HK-2 (cell line): ENCODE measurements around the gene COL13A1.

Source experiments
- DNase-seq: peaks from one replicate; pipeline ENCODE4 v3.0.0-alpha.2; 2018; ENCODE audit not compliant: unreplicated experiment

COL13A1 gene

GRCh38 chr10:69819716-69820506 is 18.2 kb downstream of the COL13A1 start:
- DNase-seq: no peak

- no peak for DNase-seq
These were observed 19.1 kb downstream of the COL13A1 start for GRCh38 chr10:69820817-69821216.

DNA sequence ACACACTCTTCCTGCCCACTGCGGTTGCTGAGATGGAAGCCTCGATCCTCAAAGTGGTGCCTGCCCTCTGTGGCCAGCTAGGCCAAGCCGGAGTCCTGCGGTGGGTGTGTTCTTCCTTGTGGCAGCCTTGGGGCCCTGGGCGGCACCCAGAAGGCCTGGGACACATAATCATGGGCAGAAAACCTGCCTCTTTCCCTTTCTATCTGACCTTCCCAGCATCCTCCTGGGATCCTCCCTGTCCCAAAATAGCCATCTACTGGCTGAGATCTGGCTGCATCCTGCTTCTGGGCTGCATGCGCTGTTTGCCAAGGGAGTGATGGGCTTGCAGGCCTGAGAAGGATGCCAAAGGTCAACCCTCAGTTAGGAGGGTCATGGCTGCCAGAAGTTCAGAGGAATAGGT is 23.9 kb downstream of the COL13A1 start:
- no peak for DNase-seq

GRCh38 chr10:69826094-69826493 is 24.4 kb downstream of the COL13A1 start:
- no peak for DNase-seq

DNA sequence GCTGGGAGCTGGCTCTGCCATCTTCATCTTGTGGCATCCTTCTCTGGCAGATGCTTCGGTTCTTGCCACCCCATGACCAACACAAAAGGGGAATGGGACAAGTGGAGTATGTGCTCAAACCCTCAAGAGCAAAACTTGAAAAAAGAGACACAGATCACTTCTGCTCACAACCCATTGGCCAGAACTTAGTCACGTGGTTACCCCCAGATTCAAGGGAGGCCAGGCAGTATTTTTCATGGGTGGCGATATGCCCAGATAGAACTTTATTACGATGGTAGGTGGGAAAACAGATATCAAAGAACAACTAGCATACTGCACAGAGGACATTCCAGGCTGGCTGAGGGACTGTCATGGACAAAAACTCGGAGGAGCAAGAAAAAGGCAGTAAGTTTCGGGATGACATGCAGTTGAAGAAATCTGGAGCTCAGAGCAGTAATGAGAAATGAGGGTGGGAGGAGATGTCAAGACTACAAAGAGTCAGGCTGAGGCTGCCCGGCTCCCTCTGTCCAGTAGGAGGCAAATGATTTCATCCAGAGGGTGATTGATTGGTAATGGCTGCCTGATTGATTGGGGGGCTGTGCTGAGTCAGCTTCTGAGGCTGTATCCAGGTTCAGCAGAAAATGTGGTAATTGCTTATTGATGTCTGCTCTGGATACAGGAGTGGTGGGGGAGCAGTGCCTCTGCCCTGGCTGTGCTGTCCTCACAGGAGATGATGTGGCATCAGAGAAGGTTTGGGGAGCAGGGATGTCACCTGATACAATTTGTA is 25.3 kb downstream of the COL13A1 start:
- no peak for DNase-seq

DNA sequence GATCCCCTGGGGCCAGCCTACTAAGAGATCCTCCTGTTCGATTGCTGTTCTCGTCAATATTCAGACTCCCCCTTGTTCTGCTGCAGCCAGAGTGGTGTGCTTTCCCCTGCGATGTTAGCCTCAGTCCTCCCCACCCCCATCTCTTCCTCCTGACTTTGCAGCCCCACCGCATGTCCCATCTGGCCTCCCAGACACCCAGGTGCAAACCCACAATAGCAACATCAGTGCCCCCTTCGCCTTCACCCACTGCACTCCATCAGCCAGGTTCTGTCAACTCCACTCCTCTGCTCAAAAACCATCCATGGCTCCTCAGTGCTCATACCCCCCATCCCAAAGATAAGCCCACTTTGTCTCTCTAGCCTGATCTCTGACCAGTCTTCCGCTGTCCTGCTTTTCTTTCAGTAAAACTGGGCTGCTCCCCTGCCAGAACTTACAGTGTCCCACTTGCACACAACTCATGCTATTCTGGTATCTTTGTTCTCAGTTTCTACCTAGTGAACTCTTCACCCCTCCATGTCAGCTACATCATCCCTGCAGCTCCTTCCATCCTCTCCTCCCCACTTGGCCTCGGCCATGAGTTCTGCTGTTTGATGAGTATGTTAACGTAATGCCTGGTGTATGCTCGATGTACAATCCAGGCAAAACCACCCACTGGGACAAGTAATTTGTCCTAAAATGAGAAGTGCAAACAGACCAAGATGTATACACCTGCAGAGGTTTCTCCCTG is 26.6 kb downstream of the COL13A1 start:
- no peak for DNase-seq

DNA sequence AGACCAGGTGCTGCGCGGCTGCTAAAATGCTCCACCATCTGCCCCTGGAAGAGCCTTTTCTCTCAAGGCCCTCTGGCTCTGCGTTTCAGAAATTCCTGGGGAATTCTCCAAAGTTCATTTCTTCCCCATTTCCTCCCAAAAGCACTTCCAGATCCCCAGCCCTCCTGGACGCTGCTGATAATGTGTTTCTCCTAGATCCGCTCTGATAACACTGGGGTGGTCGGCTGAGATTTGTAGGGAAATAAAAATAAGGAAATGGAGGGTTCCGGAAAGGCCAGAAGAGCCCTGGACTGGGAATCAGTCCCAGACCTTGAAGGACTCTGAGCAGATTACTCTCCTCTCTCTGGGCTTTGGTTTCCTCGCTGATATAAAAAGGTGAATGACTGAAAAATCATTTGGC is 28.1 kb downstream of the COL13A1 start:
- no peak for DNase-seq

DNA sequence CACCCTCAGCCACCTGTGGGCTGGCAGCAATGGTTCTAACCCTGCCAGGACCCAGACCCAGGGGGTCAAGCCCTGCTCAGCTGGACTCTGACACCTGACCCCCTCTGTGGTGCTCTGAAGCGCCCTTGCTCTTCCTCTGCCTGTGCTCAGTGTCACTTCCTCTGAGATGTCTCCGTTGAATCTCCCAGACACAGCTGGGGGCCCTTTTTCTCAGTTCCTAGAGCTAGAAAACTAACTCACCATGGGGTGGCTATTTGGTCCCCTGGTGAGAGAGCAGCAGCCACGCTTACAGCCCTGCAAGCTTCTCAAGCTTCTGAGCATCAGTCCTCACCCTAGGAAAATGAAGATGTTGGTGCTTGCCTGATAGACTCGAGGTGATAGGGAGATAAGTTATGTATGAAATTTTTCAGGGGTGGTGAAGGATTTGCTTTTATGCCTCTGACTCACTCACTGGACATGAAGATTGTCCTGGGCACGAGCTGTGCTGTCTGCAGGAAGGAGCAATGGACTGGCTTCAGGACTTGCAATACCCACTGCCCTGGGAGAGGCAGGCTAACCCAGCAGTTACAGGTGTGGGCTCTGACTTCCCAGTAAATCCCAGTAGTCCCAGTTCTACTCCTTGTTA is 29.6 kb downstream of the COL13A1 start:
- no peak for DNase-seq

DNA sequence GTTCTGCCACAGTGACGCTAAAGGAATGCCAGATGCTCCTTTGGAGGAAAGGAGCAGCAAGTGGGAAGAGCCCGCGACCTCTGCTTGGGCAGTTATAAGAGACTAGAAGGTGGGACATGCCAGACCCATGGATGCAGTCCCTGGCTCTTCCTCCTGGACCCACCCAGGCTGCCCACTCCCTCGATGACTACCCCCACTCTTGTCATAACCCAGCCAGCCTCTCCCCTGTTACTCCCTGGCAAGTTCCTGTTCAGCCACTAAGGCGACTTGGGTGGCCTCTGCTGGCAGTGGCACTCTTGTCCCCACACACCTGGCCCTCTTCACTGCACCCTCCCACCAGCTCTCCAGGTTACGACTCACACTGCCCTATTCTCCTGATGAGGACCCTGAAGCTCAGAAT is 33.5 kb downstream of the COL13A1 start:
- no peak for DNase-seq

DNA sequence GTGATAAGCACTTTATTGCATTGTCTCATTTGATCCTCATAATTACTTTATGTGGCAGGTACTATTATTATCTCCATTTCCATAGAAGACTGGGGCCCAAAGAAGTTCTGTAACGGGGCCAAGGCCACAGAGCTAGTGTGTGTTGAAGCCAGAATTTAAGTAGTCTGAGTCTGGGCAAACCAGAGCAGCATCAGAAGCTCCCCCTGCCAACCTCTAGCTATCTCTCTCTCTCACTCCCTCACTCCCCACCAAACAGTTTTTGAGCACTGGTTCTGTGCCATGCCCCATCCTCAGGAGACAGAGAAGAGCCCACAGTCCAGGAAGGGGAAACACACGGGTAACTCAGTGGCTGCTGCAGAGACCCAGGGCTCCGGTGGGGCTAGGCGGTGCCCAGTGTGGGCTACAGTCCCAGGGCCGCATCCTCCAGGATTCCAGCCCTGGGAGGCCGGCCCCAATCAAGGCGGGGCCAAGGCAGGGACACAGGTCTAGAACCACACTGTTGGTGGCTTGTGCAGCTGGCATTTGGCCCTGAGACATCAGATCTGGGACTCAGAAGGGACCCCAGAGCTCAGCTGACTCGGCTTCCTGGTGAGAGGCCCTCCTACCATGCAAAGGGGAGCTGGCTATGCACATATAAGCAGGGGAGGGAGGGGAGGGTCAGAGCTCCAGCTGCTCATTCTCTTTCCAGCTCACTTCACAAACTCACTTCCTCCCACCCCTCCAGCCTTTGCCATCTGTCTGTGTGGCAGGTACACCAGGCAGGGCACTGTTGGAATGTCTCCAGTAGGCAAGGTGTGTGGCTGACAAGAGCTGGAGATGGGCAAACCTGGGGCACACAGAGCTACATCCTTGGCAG is 34.4 kb downstream of the COL13A1 start:
- DNase-seq: no peak

DNA sequence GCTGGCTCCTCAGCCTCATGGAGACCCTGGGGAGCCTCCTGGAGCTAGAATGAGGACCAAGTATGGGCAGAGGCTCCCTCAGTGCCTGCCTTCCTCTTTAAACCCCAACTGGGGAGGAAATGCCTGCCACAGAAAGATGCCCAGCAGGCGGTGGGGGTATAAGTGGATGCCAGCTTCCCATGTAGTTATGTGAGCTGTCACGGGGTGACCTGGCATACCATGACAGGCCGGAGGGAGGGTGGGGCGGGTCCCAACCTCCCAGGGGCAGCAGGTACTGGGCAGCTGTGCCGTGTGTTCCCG is 35.0 kb downstream of the COL13A1 start:
- no peak for DNase-seq

GRCh38 chr10:69837261-69837660 is 35.6 kb downstream of the COL13A1 start:
- no peak for DNase-seq

- no peak for DNase-seq
These were observed 36.7 kb downstream of the COL13A1 start for GRCh38 chr10:69838418-69838817.

DNA sequence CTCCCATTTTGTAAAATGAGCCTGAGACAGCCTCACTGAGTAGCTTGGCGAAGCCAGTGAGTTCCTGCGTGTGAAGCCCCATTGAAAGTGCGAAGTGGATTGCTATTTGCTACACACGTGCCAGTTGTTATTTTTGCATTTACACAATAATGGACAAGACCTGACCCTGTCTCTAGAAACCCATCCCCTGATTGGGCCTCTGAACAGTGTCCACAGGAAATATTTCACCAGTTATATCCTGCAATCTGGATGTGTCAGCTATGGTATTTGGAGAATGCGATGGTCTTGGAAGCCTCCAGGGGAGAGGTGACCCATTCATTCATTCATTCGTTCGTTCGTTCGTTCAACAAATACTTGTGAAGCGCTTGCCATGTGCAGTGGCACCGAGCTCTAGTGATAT is 37.1 kb downstream of the COL13A1 start:
- DNase-seq: no peak

DNA sequence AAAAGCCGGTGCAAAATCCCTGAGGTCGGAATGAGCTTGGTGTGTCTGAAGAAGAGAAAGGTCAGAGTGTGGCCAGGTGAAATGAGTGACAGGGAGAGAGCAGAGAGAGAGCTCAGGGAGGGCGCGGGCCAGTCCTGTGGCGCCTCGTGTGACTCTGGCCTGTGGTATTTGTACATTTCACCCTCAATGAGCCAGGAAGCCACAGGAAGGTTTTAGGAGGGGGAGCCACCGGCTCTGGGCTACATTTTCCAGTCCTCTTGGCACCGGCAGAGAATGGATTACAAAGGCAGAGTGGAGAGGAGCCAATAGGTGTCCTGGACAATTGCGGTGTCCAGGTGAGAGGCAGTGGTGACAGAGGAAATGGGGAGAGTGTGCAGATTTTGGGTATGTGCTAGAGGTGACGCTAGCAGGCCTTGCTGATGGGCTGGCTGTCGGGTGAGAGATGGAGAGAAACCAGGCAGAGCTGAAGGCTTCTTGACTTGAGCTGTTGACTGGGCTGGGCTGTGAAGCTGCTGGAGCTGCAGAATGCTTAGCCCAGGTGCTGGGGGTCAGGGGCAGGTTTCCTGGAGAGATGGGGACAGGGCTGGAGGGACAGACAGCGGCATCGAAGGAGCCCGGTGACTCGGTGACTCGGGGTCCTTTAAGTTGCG is 38.1 kb downstream of the COL13A1 start:
- peak; percentile 73 for DNase-seq

- DNase-seq: no peak
These were observed 39.1 kb downstream of the COL13A1 start for GRCh38 chr10:69840773-69841172.

GRCh38 chr10:69842020-69842419 is 40.3 kb downstream of the COL13A1 start:
- no peak for DNase-seq

DNA sequence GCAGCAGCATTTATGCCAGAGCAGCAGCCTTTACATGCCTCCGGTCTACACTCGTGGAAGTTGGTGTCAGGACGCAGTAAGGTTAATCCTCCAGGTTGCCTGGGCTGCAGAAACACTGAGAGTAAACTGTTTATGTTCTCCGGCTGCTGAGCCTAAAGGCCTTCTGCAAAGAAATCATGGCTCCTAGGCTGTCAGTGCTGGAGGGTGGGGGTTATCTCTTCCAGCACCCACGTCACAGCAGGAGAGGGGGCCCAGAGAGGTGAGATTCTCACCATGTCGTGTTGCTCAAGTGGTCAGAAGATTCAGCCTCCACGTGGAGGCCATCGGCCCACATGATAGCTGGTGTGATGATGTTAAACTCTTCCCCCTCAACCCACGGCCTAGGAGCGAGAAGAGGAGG is 41.2 kb downstream of the COL13A1 start:
- DNase-seq: no peak

- DNase-seq: no peak
These were observed 42.2 kb downstream of the COL13A1 start for GRCh38 chr10:69843923-69844322.

GRCh38 chr10:69844698-69845097 is 43.0 kb downstream of the COL13A1 start:
- no peak for DNase-seq
